ENCODE data around the gene GALM. TPM values are rescaled to one million over a fixed set of nuclear protein-coding genes. Genes with fewer than 3 reads are reported as not detected.

Gene GALM
- total and polyA plus RNA-seq, 2 of the 8 experiments (the other 6 are each of a cell fraction or from before 2014, with no cell fraction given): 9.9 to 13.1 TPM

DNA sequence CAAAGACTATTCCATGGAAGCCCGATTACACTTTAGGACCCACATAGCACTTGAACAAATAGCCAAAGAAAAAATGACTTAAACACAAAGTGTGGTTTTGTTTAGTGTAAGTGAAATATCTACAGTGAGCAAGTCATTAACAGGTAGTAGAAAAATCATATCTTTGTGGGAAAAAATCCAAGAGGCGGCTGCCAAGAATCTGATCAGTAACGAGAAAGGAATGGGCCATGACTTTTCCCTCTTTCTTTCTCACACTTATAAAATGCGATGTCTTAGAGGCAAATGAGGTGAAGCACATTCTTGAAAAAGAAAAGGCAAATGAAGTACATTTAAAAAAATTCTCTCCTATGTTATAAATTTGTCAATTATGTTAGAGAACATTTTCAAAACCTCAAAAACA, 99.2 kb downstream of the GALM start:
- Histone ChIP-seq H3K4ac (replicated peaks; ENCODE audit: insufficient read length, low read depth, low read length) (no peak overlapping the region), H3K4me1 (replicated peaks in 1 of 4; ENCODE audit: control insufficient read depth in 3 of 4, insufficient read depth in 4 of 4, low read length in 3 of 4) (no peaks in the 10 kb centered on the region), H3K23me2 (ENCODE audit: low read depth, low read length) (no peaks in the 10 kb centered on the region), H3K9me3 (ENCODE audit: insufficient read depth in 2 of 2, low read depth in 1 of 2, low read length in 1 of 2) (no peaks in the 10 kb centered on the region), H2BK5ac (ENCODE audit: low read depth, low read length) (no peak overlapping the region), H3K79me1 (ENCODE audit: low read depth, low read length) (no peaks in the 10 kb centered on the region), H4K8ac (ENCODE audit: extremely low read depth, insufficient read depth, low read length) (no peak overlapping the region), H3K4me2 (ENCODE audit: insufficient read depth in 1 of 2, low read depth in 2 of 2, low read length in 2 of 2) (no peak overlapping the region), H4K20me1 (replicated peaks in 1 of 2; ENCODE audit: control insufficient read depth in 1 of 2, insufficient read depth in 2 of 2, low read length in 2 of 2) (no peaks in the 10 kb centered on the region), H2AK5ac (ENCODE audit: low read depth, low read length) (no peak overlapping the region), H4K91ac (replicated peaks; ENCODE audit: insufficient read length, low read length) (no peak overlapping the region), H3K36me3 (ENCODE audit: control insufficient read depth in 2 of 4, insufficient read depth in 4 of 4, low read length in 3 of 4) (no peaks in the 10 kb centered on the region), H3K27ac (ENCODE audit: low read depth, low read length) (no peak overlapping the region), H3K9ac (replicated peaks in 1 of 4; ENCODE audit: extremely low read depth in 1 of 4, low read depth in 3 of 4, low read length in 3 of 4) (no peak overlapping the region), H3K23ac (ENCODE audit: insufficient read length) (no peak overlapping the region), H4K5ac (ENCODE audit: insufficient read length, low read depth, low read length) (no peak overlapping the region), H3K56ac (replicated peaks; ENCODE audit: insufficient read length, low read depth, low read length) (no peak overlapping the region), H2BK120ac (replicated peaks; ENCODE audit: low read depth, low read length) (no peak overlapping the region), H3K18ac (ENCODE audit: extremely low read depth, low read length) (no peak overlapping the region), H3K4me3 (ENCODE audit: extremely low read depth in 1 of 4, insufficient read depth in 2 of 4, low read depth in 3 of 4, low read length in 4 of 4) (no peak overlapping the region), H2BK15ac (ENCODE audit: low read length) (no peak overlapping the region), H2AFZ (ENCODE audit: low read length) (no peak overlapping the region), H2BK12ac (ENCODE audit: low read depth, low read length) (no peak overlapping the region), H3K27me3 (replicated peaks in 1 of 4; ENCODE audit: control insufficient read depth in 3 of 4, extremely low read depth in 1 of 4, insufficient read depth in 3 of 4, low read length in 3 of 4) (no peaks in the 10 kb centered on the region), H2BK20ac (ENCODE audit: low read length) (no peak overlapping the region), H3K79me2 (ENCODE audit: control insufficient read depth in 1 of 2, insufficient read depth in 2 of 2, low read length in 2 of 2) (no peaks in the 10 kb centered on the region), H3K14ac (ENCODE audit: insufficient read length) (no peak overlapping the region)
- ChIA-PET CTCF (ENCODE audit: partially characterized antibody) (no interaction called here), POLR2A (ENCODE audit: partially characterized antibody) (interaction anchor here (9.4 kb wide), 1 partner anchor 18 kb away, joined by 153 read pairs; the partner anchor contains the start of gene SRSF7)
- DNase-seq (ENCODE audit: low read depth in 1 of 2, low spot score in 2 of 2) (no peak), FAIRE-seq (no peak)
- 87% methylated on average over 4 of the region's 4 CpGs; no CpG with 5 or more reads in 1 of the 2 experiments for WGBS, 2 experiments (ENCODE audit: extremely low coverage in 1 of 2, insufficient coverage in 1 of 2, insufficient read length in 1 of 2, insufficient replicate concordance in 2 of 2, low coverage in 1 of 2, low lambda C conversion rate in 2 of 2, missing lambda C conversion rate in 1 of 2)
- no peak for TF ChIP-seq HDAC2 (IDR thresholded peaks at IDR 0.05; ENCODE audit: borderline replicate concordance in 1 of 2, low read depth in 2 of 2, low read length in 2 of 2)
- no peak for TF ChIP-seq MAFK (IDR thresholded peaks at IDR 0.05; ENCODE audit: low read depth, low read length)
- TF ChIP-seq SIN3A (conservative IDR thresholded peaks at IDR 0.05 in 1 of 2, IDR thresholded peaks at IDR 0.05 in 1 of 2; ENCODE audit: low read depth in 1 of 2, low read length in 2 of 2): no peak
- TF ChIP-seq SP1 (IDR thresholded peaks at IDR 0.05; ENCODE audit: low read depth, low read length): no peak
- TF ChIP-seq PHF8 (conservative IDR thresholded peaks at IDR 0.05; ENCODE audit: low read depth, low read length): no peak
- TF ChIP-seq KDM4A (IDR thresholded peaks at IDR 0.05; ENCODE audit: low read depth, low read length, severe bottlenecking): no peak
- no peak for TF ChIP-seq SRF (IDR thresholded peaks at IDR 0.05; ENCODE audit: low read depth, low read length)
- no peak for TF ChIP-seq BACH1 (IDR thresholded peaks at IDR 0.05; ENCODE audit: low read length)
- TF ChIP-seq KDM1A (IDR thresholded peaks at IDR 0.05; ENCODE audit: borderline replicate concordance, low read length): no peak
- no peak for TF ChIP-seq EZH2 (IDR thresholded peaks at IDR 0.05; ENCODE audit: low read depth, low read length, severe bottlenecking)
- TF ChIP-seq ASH2L (IDR thresholded peaks at IDR 0.05; ENCODE audit: low read length): no peak
- TF ChIP-seq RFX5 (IDR thresholded peaks at IDR 0.05; ENCODE audit: borderline replicate concordance, low read depth, low read length): no peak
- TF ChIP-seq CEBPB (IDR thresholded peaks at IDR 0.05; ENCODE audit: low read depth, low read length): no peak
- no peak for TF ChIP-seq CREB1 (IDR thresholded peaks at IDR 0.05)
- TF ChIP-seq GABPA (IDR thresholded peaks at IDR 0.05; ENCODE audit: borderline replicate concordance, insufficient read depth, low read length): no peak
- TF ChIP-seq TAF1 (IDR thresholded peaks at IDR 0.05; ENCODE audit: low read depth, low read length): no peak
